Stimulated activated CD8-positive, alpha-beta memory T cell treated with anti-CD3 and anti-CD28 coated beads, Interleukin-12 subunit alpha, Interleukin-12 subunit beta, amount 100 ng/mL, for 1 hour (primary cell): ENCODE measurements around the gene SSUH2.
"Not testable (repeated sequence)": the region's sequence is repeated elsewhere in the genome, so short reads cannot be mapped to it uniquely, and the experiment has no call there.

Experiments used
- DNase-seq: peaks from one replicate; pipeline ENCODE4 v3.0.0-alpha.2; 2020; ENCODE audit warnings: low read depth

SSUH2 gene

GRCh38 chr3:8644748-8645390 lies at the start of gene SSUH2:
Gene SSUH2, minus strand, starts transcription at chr3:8644798. Its CDS starts 40 bp downstream, at chr3:8644758.
- no peak for DNase-seq

GRCh38 chr3:8691295-8691694 lies 46.7 kb upstream of the SSUH2 start:
- DNase-seq = not testable (repeated sequence)

- not testable (repeated sequence) for DNase-seq
These were observed 40.4 kb upstream of the SSUH2 start for GRCh38 chr3:8684992-8685391.

- DNase-seq = not testable (repeated sequence)
These were observed 38.4 kb upstream of the SSUH2 start for GRCh38 chr3:8682850-8683574.

- DNase-seq = not testable (repeated sequence)
These were observed 37.4 kb upstream of the SSUH2 start for GRCh38 chr3:8681881-8682538.

- no peak for DNase-seq
These were observed 36.8 kb upstream of the SSUH2 start for GRCh38 chr3:8681349-8681748.

- DNase-seq = not testable (repeated sequence)
These were observed 35.4 kb upstream of the SSUH2 start for GRCh38 chr3:8679817-8680553.

- no peak for DNase-seq
These were observed 34.2 kb upstream of the SSUH2 start for GRCh38 chr3:8678751-8679150.

- DNase-seq = not testable (repeated sequence)
These were observed 32.7 kb upstream of the SSUH2 start for GRCh38 chr3:8677258-8677657.

- not testable (repeated sequence) for DNase-seq
These were observed 31.0 kb upstream of the SSUH2 start for GRCh38 chr3:8675591-8675990.

GRCh38 chr3:8673083-8673737 lies 28.6 kb upstream of the SSUH2 start:
- DNase-seq = no peak

- no peak for DNase-seq
These were observed 24.4 kb upstream of the SSUH2 start for GRCh38 chr3:8669019-8669418.

- no peak for DNase-seq
These were observed 23.6 kb upstream of the SSUH2 start for GRCh38 chr3:8668216-8668615.

GRCh38 chr3:8667463-8668091 lies 23.0 kb upstream of the SSUH2 start:
- DNase-seq = no peak

- no peak for DNase-seq
These were observed 20.9 kb upstream of the SSUH2 start for GRCh38 chr3:8665407-8665896.

- DNase-seq = no peak
These were observed 18.8 kb upstream of the SSUH2 start for GRCh38 chr3:8663177-8664061.

- no peak for DNase-seq
These were observed 18.0 kb upstream of the SSUH2 start for GRCh38 chr3:8662594-8662993.

GRCh38 chr3:8660175-8661118 lies 15.8 kb upstream of the SSUH2 start:
- DNase-seq = no peak

GRCh38 chr3:8659242-8659641 lies 14.6 kb upstream of the SSUH2 start:
- no peak for DNase-seq
